ENCODE measurements around the gene IBTK.

- TF ChIP-seq POLR2A (IDR thresholded peaks at IDR 0.05; ENCODE audit: borderline replicate concordance, extremely low read depth, insufficient read depth, insufficient read length), result no peak
- TF ChIP-seq, protein P1, sequence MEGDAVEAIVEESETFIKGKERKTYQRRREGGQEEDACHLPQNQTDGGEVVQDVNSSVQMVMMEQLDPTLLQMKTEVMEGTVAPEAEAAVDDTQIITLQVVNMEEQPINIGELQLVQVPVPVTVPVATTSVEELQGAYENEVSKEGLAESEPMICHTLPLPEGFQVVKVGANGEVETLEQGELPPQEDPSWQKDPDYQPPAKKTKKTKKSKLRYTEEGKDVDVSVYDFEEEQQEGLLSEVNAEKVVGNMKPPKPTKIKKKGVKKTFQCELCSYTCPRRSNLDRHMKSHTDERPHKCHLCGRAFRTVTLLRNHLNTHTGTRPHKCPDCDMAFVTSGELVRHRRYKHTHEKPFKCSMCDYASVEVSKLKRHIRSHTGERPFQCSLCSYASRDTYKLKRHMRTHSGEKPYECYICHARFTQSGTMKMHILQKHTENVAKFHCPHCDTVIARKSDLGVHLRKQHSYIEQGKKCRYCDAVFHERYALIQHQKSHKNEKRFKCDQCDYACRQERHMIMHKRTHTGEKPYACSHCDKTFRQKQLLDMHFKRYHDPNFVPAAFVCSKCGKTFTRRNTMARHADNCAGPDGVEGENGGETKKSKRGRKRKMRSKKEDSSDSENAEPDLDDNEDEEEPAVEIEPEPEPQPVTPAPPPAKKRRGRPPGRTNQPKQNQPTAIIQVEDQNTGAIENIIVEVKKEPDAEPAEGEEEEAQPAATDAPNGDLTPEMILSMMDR (IDR thresholded peaks at IDR 0.05 in 2 of 3, conservative IDR thresholded peaks at IDR 0.05 in 1 of 3; ENCODE audit: borderline replicate concordance in 1 of 3, insufficient read depth in 1 of 3, low read depth in 2 of 3, low read length in 2 of 3), result no peak
- TF ChIP-seq REST (IDR thresholded peaks at IDR 0.05; ENCODE audit: low read depth), result no peak
- no peak for TF ChIP-seq EZH2phosphoT487 (IDR thresholded peaks at IDR 0.05; ENCODE audit: borderline replicate concordance)
- TF ChIP-seq JUND (IDR thresholded peaks at IDR 0.05), result no peak
- no peak for TF ChIP-seq ZNF274 (IDR thresholded peaks at IDR 0.05; ENCODE audit: low read depth, low read length)
- TF ChIP-seq ZFX (IDR thresholded peaks at IDR 0.05), result no peak
- TF ChIP-seq TCF7L2 (IDR thresholded peaks at IDR 0.05; ENCODE audit: borderline replicate concordance, extremely low read depth, insufficient read depth, insufficient read length), result no peak
- TF ChIP-seq, protein P2, sequence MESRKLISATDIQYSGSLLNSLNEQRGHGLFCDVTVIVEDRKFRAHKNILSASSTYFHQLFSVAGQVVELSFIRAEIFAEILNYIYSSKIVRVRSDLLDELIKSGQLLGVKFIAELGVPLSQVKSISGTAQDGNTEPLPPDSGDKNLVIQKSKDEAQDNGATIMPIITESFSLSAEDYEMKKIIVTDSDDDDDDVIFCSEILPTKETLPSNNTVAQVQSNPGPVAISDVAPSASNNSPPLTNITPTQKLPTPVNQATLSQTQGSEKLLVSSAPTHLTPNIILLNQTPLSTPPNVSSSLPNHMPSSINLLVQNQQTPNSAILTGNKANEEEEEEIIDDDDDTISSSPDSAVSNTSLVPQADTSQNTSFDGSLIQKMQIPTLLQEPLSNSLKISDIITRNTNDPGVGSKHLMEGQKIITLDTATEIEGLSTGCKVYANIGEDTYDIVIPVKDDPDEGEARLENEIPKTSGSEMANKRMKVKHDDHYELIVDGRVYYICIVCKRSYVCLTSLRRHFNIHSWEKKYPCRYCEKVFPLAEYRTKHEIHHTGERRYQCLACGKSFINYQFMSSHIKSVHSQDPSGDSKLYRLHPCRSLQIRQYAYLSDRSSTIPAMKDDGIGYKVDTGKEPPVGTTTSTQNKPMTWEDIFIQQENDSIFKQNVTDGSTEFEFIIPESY (IDR thresholded peaks at IDR 0.05; ENCODE audit: extremely low read depth, insufficient replicate concordance, low read length), result no peak
- TF ChIP-seq MAX (IDR thresholded peaks at IDR 0.05), result no peak
- TF ChIP-seq POLR2AphosphoS5 (IDR thresholded peaks at IDR 0.05; ENCODE audit: low read depth, low read length), result no peak
These were observed 81.1 kb downstream of the IBTK start for GRCh38 chr6:82166493-82166892.

Measured in HCT116 (cell line).